Measurements from ENCODE around the gene MYOM1.

MYOM1 gene

GRCh38 chr18:3117493-3118192 lies 102.1 kb downstream of the MYOM1 start:
- no peak for DNase-seq (ENCODE audit: low read depth in 2 of 2)

GRCh38 chr18:3115447-3116030 lies 104.2 kb downstream of the MYOM1 start:
- DNase-seq (ENCODE audit: low read depth in 2 of 2) = no peak

GRCh38 chr18:3114451-3114850 lies 105.3 kb downstream of the MYOM1 start:
- DNase-seq (ENCODE audit: low read depth in 2 of 2) = no peak

GRCh38 chr18:3114026-3114425 lies 105.7 kb downstream of the MYOM1 start:
- DNase-seq (ENCODE audit: low read depth in 2 of 2) = no peak

GRCh38 chr18:3111523-3112240 lies 108.1 kb downstream of the MYOM1 start:
- DNase-seq (ENCODE audit: low read depth in 2 of 2) = no peak

- no peak for DNase-seq (ENCODE audit: low read depth in 2 of 2)
Measured at GRCh38 chr18:3110034-3110752, 109.6 kb downstream of the MYOM1 start.

- DNase-seq (ENCODE audit: low read depth in 2 of 2) = no peak
Measured at GRCh38 chr18:3107740-3108151, 112.0 kb downstream of the MYOM1 start.

GRCh38 chr18:3104190-3105054 lies 115.3 kb downstream of the MYOM1 start:
- DNase-seq (ENCODE audit: low read depth in 2 of 2) = no peak

- DNase-seq (ENCODE audit: low read depth in 2 of 2) = no peak
Measured at GRCh38 chr18:3103576-3103975, 116.2 kb downstream of the MYOM1 start.

- no peak for DNase-seq (ENCODE audit: low read depth in 2 of 2)
Measured at GRCh38 chr18:3102983-3103382, 116.8 kb downstream of the MYOM1 start.

GRCh38 chr18:3100498-3101132 lies 119.2 kb downstream of the MYOM1 start:
- no peak for DNase-seq (ENCODE audit: low read depth in 2 of 2)

GRCh38 chr18:3099327-3099726 lies 120.4 kb downstream of the MYOM1 start:
- no peak for DNase-seq (ENCODE audit: low read depth in 2 of 2)

GRCh38 chr18:3097082-3097481 lies 122.7 kb downstream of the MYOM1 start:
- DNase-seq (ENCODE audit: low read depth in 2 of 2) = no peak

GRCh38 chr18:3095921-3096320 lies 123.8 kb downstream of the MYOM1 start:
- DNase-seq (ENCODE audit: low read depth in 2 of 2) = no peak

- no peak for DNase-seq (ENCODE audit: low read depth in 2 of 2)
Measured at GRCh38 chr18:3094338-3094684, 125.5 kb downstream of the MYOM1 start.

GRCh38 chr18:3093624-3094337 lies 126.0 kb downstream of the MYOM1 start:
- no peak for DNase-seq (ENCODE audit: low read depth in 2 of 2)

- no peak for DNase-seq (ENCODE audit: low read depth in 2 of 2)
Measured at GRCh38 chr18:3092727-3093126, 127.0 kb downstream of the MYOM1 start.

- DNase-seq (ENCODE audit: low read depth in 2 of 2) = no peak
Measured at GRCh38 chr18:3089579-3089978, 130.2 kb downstream of the MYOM1 start.

- no peak for DNase-seq (ENCODE audit: low read depth in 2 of 2)
Measured at GRCh38 chr18:3088449-3088848, 131.3 kb downstream of the MYOM1 start.

GRCh38 chr18:3086871-3087270 lies 132.9 kb downstream of the MYOM1 start:
- no peak for DNase-seq (ENCODE audit: low read depth in 2 of 2)

Data from stimulated activated CD4-positive, alpha-beta T cell treated with anti-CD3 and anti-CD28 coated beads, Interleukin-4, amount 100 ng/mL, for 48 hours (primary cell).